ENCODE data around the gene PFDN2.
"Not testable (repeated sequence)": the region's sequence is repeated elsewhere in the genome, so short reads cannot be mapped to it uniquely, and the experiment has no call there.

PFDN2 gene

GRCh38 chr1:161080441-161081405 is 37.1 kb downstream of the PFDN2 start:
- ATAC-seq = peak; percentile 12
- DNase-seq = no peak

- no peak for DNase-seq
- ATAC-seq = no peak
Measured at GRCh38 chr1:161079436-161080110, 38.3 kb downstream of the PFDN2 start.

GRCh38 chr1:161077426-161077825 is 40.4 kb downstream of the PFDN2 start:
- ATAC-seq = no peak
- DNase-seq = no peak

- ATAC-seq (no peak), DNase-seq (no peak)
Measured at GRCh38 chr1:161076410-161076809, 41.4 kb downstream of the PFDN2 start.

- no peak for DNase-seq
- ATAC-seq = no peak
Measured at GRCh38 chr1:161074676-161075368, 43.0 kb downstream of the PFDN2 start.

GRCh38 chr1:161073474-161074121 is 44.2 kb downstream of the PFDN2 start:
- DNase-seq (no peak), ATAC-seq (no peak)

GRCh38 chr1:161072751-161073449 is 44.9 kb downstream of the PFDN2 start:
- DNase-seq (no peak), ATAC-seq (no peak)

GRCh38 chr1:161071886-161072371 is 45.9 kb downstream of the PFDN2 start:
- ATAC-seq = no peak
- DNase-seq = peak; percentile 66

GRCh38 chr1:161070761-161071160 is 47.1 kb downstream of the PFDN2 start:
- ATAC-seq (no peak), DNase-seq (no peak)

- ATAC-seq (peak; percentile 83), DNase-seq (peak; percentile 88)
Measured at GRCh38 chr1:161069731-161070270, 48.0 kb downstream of the PFDN2 start, which contains the start of gene ARHGAP30. Gene ARHGAP30 (minus strand): TSS chr1:161069891. CDS start chr1:161069624, 267 bp downstream.

- DNase-seq (peak; percentile 27), ATAC-seq (no peak)
Measured at GRCh38 chr1:161069241-161069640, 48.6 kb downstream of the PFDN2 start.

- ATAC-seq = peak; percentile 84
- peak; percentile 88 for DNase-seq
Measured at GRCh38 chr1:161068306-161069234, 49.3 kb downstream of the PFDN2 start.

GRCh38 chr1:161066694-161067093 is 51.1 kb downstream of the PFDN2 start:
- DNase-seq (no peak), ATAC-seq (no peak)

GRCh38 chr1:161065681-161066080 is 52.2 kb downstream of the PFDN2 start:
- DNase-seq, ATAC-seq: not testable (repeated sequence)

GRCh38 chr1:161063936-161064335 is 53.9 kb downstream of the PFDN2 start:
- ATAC-seq, DNase-seq: not testable (repeated sequence)

- ATAC-seq = no peak
- no peak for DNase-seq
Measured at GRCh38 chr1:161061419-161061818, 56.4 kb downstream of the PFDN2 start.

GRCh38 chr1:161059293-161059692 is 58.5 kb downstream of the PFDN2 start:
- ATAC-seq = peak; percentile 23

GRCh38 chr1:161054805-161055204 is 63.0 kb downstream of the PFDN2 start:
- DNase-seq (no peak), ATAC-seq (no peak)

More at GRCh38 chr1:161059293-161059692, 58.5 kb downstream of the PFDN2 start:
- no peak for DNase-seq

- ATAC-seq = no peak
- DNase-seq = no peak
Measured at GRCh38 chr1:161054232-161054631, 63.6 kb downstream of the PFDN2 start.

- DNase-seq = no peak
- ATAC-seq = no peak
Measured at GRCh38 chr1:161052899-161053298, 64.9 kb downstream of the PFDN2 start.

Data from stimulated activated naive CD8-positive, alpha-beta T cell treated with anti-CD3 and anti-CD28 coated beads, Interleukin-15, Interleukin-2, amounts not matched to agents 100 U/mL and 50 U/mL, for 24 hours (primary cell).